HL-60 (cell line): ENCODE measurements around the gene KRTAP10-7.

Source experiments
- DNase-seq, 2 experiments: peaks; one replicate each; pipeline ENCODE4 v3.0.0-alpha.2; 2010 to 2020; ENCODE audit warnings: low read depth in 1 of 2, low spot score in 1 of 2
- H3K27ac ChIP-seq: fragments of 250-450 bp; sonication (Bioruptor Pico); replicated peaks from 2 replicates; pipeline ENCODE4 v1.5.1; 2020; ENCODE audit warnings: mild to moderate bottlenecking, moderate library complexity
- H3K27me3 ChIP-seq: fragments of 250-450 bp; sonication (Bioruptor Pico); 2 replicates; pipeline ENCODE4 v1.5.1; 2021; ENCODE audit warnings: mild to moderate bottlenecking, moderate library complexity; ENCODE audit not compliant: insufficient read depth, poor library complexity, severe bottlenecking
- H3K4me3 ChIP-seq: replicated peaks from 2 replicates; pipeline ENCODE4 v1.5.1; 2011; ENCODE audit warnings: mild to moderate bottlenecking, control low read depth, low read length; ENCODE audit not compliant: insufficient read depth
- GABPA ChIP-seq: IDR thresholded peaks from 2 replicates; pipeline ENCODE4 v1.6.1; 2012; ENCODE audit warnings: low read depth
- POLR2AphosphoS5 ChIP-seq: IDR thresholded peaks from 2 replicates; pipeline ENCODE4 v1.6.1; 2012; ENCODE audit warnings: low read depth
- SPI1 ChIP-seq: IDR thresholded peaks from 2 replicates; pipeline ENCODE4 v1.6.1; 2012; ENCODE audit warnings: low read depth, mild to moderate bottlenecking, borderline replicate concordance
- TF ChIP-seq, protein P1 (sequence below): IDR thresholded peaks from 2 replicates; pipeline ENCODE4 v1.6.1; 2012; ENCODE audit warnings: low read depth; ENCODE audit not compliant: insufficient replicate concordance
- TF ChIP-seq, protein P2 (sequence below): IDR thresholded peaks from one replicate; pipeline ENCODE4 v1.5.1; 2011; ENCODE audit warnings: low read length, control low read depth, inconsistent platforms; ENCODE audit not compliant: insufficient read depth

The KRTAP10-7 gene

DNA sequence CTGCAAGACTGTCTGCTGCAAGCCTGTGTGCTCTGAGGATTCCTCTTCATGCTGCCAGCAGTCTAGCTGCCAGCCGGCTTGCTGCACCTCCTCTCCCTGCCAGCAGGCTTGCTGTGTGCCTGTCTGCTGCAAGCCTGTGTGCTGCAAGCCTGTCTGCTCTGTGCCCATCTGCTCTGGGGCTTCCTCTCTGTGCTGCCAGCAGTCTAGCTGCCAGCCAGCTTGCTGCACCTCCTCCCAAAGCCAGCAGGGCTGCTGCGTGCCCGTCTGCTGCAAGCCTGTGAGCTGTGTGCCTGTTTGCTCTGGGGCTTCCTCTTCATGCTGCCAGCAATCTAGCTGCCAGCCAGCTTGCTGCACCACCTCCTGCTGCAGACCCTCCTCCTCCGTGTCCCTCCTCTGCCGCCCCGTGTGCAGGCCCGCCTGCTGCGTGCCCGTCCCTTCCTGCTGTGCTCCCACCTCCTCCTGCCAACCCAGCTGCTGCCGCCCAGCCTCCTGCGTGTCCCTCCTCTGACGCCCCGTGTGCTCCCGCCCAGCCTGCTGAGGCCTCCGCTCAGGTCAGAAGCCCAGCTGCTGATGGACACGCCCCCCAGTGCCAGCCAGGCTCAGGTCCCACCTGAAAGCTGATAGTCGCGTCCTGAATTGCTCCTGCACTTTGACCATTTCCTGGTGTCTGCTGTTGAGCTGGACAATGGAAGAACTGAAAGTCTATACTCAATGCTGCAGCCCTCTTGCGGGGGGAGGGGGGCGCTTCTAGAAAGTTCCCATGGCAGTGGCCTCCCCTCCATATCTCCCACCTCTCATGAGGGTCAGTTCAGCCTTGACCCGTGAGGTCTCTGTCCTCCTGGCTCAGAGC is 25.7 kb upstream of the KRTAP10-7 start:
- Histone ChIP-seq H3K27ac (no peak overlapping the region), H3K4me3 (no peak overlapping the region), H3K27me3 (no peaks in the 10 kb centered on the region)
- TF ChIP-seq SPI1 (no peak), GABPA (no peak), POLR2AphosphoS5 (no peak)
- TF ChIP-seq, protein P1, sequence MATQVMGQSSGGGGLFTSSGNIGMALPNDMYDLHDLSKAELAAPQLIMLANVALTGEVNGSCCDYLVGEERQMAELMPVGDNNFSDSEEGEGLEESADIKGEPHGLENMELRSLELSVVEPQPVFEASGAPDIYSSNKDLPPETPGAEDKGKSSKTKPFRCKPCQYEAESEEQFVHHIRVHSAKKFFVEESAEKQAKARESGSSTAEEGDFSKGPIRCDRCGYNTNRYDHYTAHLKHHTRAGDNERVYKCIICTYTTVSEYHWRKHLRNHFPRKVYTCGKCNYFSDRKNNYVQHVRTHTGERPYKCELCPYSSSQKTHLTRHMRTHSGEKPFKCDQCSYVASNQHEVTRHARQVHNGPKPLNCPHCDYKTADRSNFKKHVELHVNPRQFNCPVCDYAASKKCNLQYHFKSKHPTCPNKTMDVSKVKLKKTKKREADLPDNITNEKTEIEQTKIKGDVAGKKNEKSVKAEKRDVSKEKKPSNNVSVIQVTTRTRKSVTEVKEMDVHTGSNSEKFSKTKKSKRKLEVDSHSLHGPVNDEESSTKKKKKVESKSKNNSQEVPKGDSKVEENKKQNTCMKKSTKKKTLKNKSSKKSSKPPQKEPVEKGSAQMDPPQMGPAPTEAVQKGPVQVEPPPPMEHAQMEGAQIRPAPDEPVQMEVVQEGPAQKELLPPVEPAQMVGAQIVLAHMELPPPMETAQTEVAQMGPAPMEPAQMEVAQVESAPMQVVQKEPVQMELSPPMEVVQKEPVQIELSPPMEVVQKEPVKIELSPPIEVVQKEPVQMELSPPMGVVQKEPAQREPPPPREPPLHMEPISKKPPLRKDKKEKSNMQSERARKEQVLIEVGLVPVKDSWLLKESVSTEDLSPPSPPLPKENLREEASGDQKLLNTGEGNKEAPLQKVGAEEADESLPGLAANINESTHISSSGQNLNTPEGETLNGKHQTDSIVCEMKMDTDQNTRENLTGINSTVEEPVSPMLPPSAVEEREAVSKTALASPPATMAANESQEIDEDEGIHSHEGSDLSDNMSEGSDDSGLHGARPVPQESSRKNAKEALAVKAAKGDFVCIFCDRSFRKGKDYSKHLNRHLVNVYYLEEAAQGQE: no peak
- TF ChIP-seq, protein P2, sequence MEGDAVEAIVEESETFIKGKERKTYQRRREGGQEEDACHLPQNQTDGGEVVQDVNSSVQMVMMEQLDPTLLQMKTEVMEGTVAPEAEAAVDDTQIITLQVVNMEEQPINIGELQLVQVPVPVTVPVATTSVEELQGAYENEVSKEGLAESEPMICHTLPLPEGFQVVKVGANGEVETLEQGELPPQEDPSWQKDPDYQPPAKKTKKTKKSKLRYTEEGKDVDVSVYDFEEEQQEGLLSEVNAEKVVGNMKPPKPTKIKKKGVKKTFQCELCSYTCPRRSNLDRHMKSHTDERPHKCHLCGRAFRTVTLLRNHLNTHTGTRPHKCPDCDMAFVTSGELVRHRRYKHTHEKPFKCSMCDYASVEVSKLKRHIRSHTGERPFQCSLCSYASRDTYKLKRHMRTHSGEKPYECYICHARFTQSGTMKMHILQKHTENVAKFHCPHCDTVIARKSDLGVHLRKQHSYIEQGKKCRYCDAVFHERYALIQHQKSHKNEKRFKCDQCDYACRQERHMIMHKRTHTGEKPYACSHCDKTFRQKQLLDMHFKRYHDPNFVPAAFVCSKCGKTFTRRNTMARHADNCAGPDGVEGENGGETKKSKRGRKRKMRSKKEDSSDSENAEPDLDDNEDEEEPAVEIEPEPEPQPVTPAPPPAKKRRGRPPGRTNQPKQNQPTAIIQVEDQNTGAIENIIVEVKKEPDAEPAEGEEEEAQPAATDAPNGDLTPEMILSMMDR: no peak
- DNase-seq: no peak

DNA sequence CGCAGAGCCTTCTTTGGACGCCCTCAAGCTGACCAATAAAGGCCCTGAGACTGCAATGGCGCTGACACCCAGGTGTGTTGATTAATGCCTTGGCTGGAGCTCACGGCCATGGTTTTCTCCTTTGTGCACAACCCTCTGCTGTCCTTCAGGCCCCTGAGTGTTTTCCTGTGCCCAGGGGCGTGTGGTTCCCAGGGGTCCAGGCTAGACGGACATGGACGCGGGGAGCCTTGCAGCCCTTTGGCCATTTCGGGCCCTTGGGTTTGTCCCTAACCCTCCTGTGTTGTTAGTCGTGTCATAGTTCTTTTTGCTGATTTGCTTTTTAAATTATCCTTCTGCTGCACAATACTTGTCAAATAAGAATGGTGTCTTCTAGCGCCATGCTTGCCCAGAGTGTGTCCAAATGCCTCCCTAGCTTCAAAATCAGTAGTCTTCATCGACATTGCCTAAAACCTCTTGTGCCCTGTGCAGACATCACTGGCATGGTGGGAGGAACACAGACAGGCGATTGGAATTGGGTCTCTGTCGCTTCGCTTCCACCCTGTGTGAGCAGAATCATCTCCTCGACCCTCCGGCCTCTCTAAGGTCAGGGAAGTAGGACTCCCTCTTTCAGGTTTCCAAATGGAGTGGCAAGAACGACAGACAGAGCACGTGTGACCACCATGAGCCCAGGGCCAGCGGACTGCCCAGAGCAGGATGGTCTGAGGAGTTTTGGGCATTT is 24.9 kb upstream of the KRTAP10-7 start:
- no peak for DNase-seq
- H3K4me3 ChIP-seq: no peak overlapping the region
- H3K27ac ChIP-seq: no peak overlapping the region
- TF ChIP-seq SPI1 (no peak), POLR2AphosphoS5 (no peak), GABPA (no peak)
- TF ChIP-seq, protein P2: no peak
- TF ChIP-seq, protein P1: no peak
- H3K27me3 ChIP-seq: no peaks in the 10 kb centered on the region

DNA sequence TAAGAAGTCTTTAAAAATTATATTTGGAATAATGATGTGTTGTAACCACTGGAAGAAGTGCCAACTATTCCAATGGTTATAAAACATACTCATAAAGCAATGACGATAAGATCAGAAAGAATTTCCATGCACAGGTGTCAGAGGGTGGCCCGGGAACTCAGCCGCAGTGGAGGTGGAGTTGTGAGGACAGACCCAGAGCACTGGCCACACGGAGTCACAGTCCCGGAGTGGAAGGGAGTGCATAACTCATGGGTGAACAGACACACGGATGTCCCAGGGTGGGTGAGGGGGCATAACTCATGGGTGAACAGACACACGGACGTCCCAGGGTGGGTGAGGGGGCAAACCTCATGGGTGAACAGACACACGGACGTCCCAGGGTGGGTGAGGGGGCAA is 24.4 kb upstream of the KRTAP10-7 start:
- Histone ChIP-seq H3K27ac (no peak overlapping the region), H3K4me3 (no peak overlapping the region), H3K27me3 (no peaks in the 10 kb centered on the region)
- no peak for DNase-seq
- TF ChIP-seq GABPA (no peak), POLR2AphosphoS5 (no peak)
- TF ChIP-seq, protein P1: no peak
